Measurements from ENCODE around the gene ZBTB20. TPM values are rescaled to one million over a fixed set of nuclear protein-coding genes. Genes with fewer than 3 reads are reported as not detected.

ZBTB20 gene
- polyA plus RNA-seq, 1 donor from 2014 or later, result 4.8 TPM

DNA sequence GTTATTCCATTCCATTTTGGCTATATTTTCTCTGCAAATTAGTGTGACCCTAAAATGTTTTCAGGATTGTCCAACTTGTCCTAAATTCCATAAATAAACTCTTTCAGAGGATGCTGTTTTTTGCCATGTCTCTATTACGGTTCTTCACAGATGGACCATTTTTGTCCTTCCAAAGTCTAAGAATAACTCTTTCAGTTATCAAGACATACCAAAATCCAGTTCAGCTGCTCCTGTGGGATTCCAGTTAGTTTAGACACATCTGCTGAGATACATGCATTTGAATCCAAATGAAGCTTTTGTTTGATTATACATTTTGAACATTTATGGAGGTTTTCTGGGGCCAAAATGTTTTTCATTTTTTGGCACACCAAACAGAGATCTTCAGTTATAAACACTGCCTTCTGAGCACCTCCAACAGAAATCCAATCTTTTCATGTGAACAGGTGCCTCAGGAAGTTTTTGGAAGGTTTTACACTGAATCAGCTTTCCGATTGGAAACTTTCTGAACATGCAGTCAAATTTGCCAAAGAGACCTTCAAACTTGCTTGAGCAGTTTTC lies 772.6 kb downstream of the ZBTB20 start:
- TF ChIP-seq RAD21 (conservative IDR thresholded peaks at IDR 0.05) (no peak), POLR2AphosphoS5 (IDR thresholded peaks at IDR 0.05) (no peak), EP300 (conservative IDR thresholded peaks at IDR 0.05; ENCODE audit: poor library complexity, severe bottlenecking) (no peak), EZH2 (IDR thresholded peaks at IDR 0.05; ENCODE audit: borderline replicate concordance, insufficient read depth, low read length, poor library complexity, severe bottlenecking) (no peak)
- TF ChIP-seq, protein P1, sequence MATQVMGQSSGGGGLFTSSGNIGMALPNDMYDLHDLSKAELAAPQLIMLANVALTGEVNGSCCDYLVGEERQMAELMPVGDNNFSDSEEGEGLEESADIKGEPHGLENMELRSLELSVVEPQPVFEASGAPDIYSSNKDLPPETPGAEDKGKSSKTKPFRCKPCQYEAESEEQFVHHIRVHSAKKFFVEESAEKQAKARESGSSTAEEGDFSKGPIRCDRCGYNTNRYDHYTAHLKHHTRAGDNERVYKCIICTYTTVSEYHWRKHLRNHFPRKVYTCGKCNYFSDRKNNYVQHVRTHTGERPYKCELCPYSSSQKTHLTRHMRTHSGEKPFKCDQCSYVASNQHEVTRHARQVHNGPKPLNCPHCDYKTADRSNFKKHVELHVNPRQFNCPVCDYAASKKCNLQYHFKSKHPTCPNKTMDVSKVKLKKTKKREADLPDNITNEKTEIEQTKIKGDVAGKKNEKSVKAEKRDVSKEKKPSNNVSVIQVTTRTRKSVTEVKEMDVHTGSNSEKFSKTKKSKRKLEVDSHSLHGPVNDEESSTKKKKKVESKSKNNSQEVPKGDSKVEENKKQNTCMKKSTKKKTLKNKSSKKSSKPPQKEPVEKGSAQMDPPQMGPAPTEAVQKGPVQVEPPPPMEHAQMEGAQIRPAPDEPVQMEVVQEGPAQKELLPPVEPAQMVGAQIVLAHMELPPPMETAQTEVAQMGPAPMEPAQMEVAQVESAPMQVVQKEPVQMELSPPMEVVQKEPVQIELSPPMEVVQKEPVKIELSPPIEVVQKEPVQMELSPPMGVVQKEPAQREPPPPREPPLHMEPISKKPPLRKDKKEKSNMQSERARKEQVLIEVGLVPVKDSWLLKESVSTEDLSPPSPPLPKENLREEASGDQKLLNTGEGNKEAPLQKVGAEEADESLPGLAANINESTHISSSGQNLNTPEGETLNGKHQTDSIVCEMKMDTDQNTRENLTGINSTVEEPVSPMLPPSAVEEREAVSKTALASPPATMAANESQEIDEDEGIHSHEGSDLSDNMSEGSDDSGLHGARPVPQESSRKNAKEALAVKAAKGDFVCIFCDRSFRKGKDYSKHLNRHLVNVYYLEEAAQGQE (IDR thresholded peaks at IDR 0.05; ENCODE audit: borderline replicate concordance), result no peak
- Histone ChIP-seq H3F3A (ENCODE audit: insufficient read depth, low read length, poor library complexity, severe bottlenecking) (no peaks in the 10 kb centered on the region), H2AFZ (ENCODE audit: low read depth, low read length) (no peak overlapping the region), H3K27ac (ENCODE audit: low read length) (no peak overlapping the region), H3K79me2 (replicated peaks; ENCODE audit: insufficient read depth, low read length) (no peaks in the 10 kb centered on the region), H3K9ac (ENCODE audit: low read length) (no peak overlapping the region), H3K9me2 (ENCODE audit: insufficient read depth, low read length) (no peaks in the 10 kb centered on the region), H3K4me2 (ENCODE audit: low read length) (no peak overlapping the region), H3K4me3 (ENCODE audit: low read length) (no peak overlapping the region), H4K20me1 (ENCODE audit: insufficient read depth) (no peaks in the 10 kb centered on the region), H3K27me3 (ENCODE audit: insufficient read depth, low read depth, low read length) (no peaks in the 10 kb centered on the region), H3K36me3 (ENCODE audit: insufficient read depth, low read length) (peaks cover 18% of the 10 kb centered on the region), H3K9me3 (ENCODE audit: low read length) (no peaks in the 10 kb centered on the region)

DNA sequence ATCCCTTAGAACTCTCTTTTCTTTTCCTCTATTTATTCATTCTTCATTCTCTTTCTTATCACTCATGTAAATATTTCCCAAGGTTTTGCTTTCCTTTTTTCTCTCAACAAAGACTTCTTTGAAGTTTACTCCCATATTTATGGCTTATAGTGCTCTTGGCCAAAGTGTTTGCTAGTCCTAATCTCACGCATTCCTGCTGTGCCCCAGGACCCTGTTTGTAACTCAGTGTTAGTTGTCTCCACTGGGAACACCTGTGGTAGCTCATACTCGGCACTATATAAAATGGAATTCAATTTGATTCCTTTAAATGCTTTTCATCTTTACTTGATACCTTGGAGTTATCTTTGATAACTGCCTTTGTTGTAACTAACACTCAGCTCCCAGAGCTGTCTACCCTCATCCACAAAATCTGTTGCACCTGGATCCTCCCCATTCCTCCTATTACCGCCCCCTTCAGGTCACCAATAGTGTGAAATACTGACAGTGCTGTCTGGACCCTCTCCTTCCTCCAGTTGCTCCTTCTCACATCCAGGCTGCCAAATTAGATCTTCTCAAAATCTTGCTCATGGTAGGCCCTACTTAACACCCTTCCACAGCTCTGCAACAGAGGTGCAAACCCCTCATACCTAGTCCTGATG lies 776.4 kb downstream of the ZBTB20 start:
- Histone ChIP-seq H3K9me2 (ENCODE audit: insufficient read depth, low read length) (no peaks in the 10 kb centered on the region), H3K4me3 (ENCODE audit: low read length) (no peak overlapping the region)
- TF ChIP-seq, protein P2, sequence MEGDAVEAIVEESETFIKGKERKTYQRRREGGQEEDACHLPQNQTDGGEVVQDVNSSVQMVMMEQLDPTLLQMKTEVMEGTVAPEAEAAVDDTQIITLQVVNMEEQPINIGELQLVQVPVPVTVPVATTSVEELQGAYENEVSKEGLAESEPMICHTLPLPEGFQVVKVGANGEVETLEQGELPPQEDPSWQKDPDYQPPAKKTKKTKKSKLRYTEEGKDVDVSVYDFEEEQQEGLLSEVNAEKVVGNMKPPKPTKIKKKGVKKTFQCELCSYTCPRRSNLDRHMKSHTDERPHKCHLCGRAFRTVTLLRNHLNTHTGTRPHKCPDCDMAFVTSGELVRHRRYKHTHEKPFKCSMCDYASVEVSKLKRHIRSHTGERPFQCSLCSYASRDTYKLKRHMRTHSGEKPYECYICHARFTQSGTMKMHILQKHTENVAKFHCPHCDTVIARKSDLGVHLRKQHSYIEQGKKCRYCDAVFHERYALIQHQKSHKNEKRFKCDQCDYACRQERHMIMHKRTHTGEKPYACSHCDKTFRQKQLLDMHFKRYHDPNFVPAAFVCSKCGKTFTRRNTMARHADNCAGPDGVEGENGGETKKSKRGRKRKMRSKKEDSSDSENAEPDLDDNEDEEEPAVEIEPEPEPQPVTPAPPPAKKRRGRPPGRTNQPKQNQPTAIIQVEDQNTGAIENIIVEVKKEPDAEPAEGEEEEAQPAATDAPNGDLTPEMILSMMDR (IDR thresholded peaks at IDR 0.05; ENCODE audit: poor library complexity, severe bottlenecking), result no peak
- TF ChIP-seq EZH2 (IDR thresholded peaks at IDR 0.05; ENCODE audit: borderline replicate concordance, insufficient read depth, low read length, poor library complexity, severe bottlenecking) (no peak), TAF1 (IDR thresholded peaks at IDR 0.05; ENCODE audit: low read depth) (no peak), SMC3 (conservative IDR thresholded peaks at IDR 0.05; ENCODE audit: poor library complexity) (no peak), EP300 (conservative IDR thresholded peaks at IDR 0.05; ENCODE audit: poor library complexity, severe bottlenecking) (no peak), POLR2AphosphoS5 (IDR thresholded peaks at IDR 0.05) (no peak)
- TF ChIP-seq, protein P1 (IDR thresholded peaks at IDR 0.05; ENCODE audit: borderline replicate concordance), result no peak

More for the DNA sequence above, 776.4 kb downstream of the ZBTB20 start:
- Histone ChIP-seq H2AFZ (ENCODE audit: low read depth, low read length) (no peak overlapping the region), H3K9ac (ENCODE audit: low read length) (no peak overlapping the region), H3K27me3 (ENCODE audit: insufficient read depth, low read depth, low read length) (no peaks in the 10 kb centered on the region), H3K36me3 (ENCODE audit: insufficient read depth, low read length) (no peaks in the 10 kb centered on the region), H3K9me3 (ENCODE audit: low read length) (no peaks in the 10 kb centered on the region), H3K4me2 (ENCODE audit: low read length) (no peak overlapping the region), H4K20me1 (ENCODE audit: insufficient read depth) (no peaks in the 10 kb centered on the region), H3K27ac (ENCODE audit: low read length) (no peak overlapping the region), H3F3A (ENCODE audit: insufficient read depth, low read length, poor library complexity, severe bottlenecking) (no peaks in the 10 kb centered on the region), H3K79me2 (replicated peaks; ENCODE audit: insufficient read depth, low read length) (no peaks in the 10 kb centered on the region)

Measured in neural cell (in vitro differentiated cells).